GM10248 (cell line): ENCODE results near the gene KRTAP4-5.
"Not testable (repeated sequence)": the region's sequence is repeated elsewhere in the genome, so short reads cannot be mapped to it uniquely, and the experiment has no call there.

Experiments
- CTCF ChIA-PET: fragments of 300-600 bp; sonication (Branson Sonifier 250); formaldehyde crosslinking; extraction: SDS; loops from one replicate; lab custom pipeline; 2021; ENCODE audit warnings: antibody characterized with exemption; lab: Yijun Ruan, JAX
- POLR2A ChIA-PET: fragments of 350-650 bp; sonication (Branson Sonifier 250); formaldehyde crosslinking; extraction: SDS; loops from one replicate; lab custom pipeline; 2020; ENCODE audit warnings: antibody characterized with exemption; lab: Yijun Ruan, JAX
- DNase-seq: peaks from one replicate; pipeline ENCODE4 v3.0.0; 2012; ENCODE audit errors: extremely low spot score
- TF ChIP-seq, protein P1 (sequence below): IDR thresholded peaks from 2 replicates; pipeline ENCODE4 v1.5.1; 2012; ENCODE audit warnings: mild to moderate bottlenecking, low read depth; ENCODE audit errors: extremely low read depth, missing control alignments, control extremely low read depth

The KRTAP4-5 gene

DNA sequence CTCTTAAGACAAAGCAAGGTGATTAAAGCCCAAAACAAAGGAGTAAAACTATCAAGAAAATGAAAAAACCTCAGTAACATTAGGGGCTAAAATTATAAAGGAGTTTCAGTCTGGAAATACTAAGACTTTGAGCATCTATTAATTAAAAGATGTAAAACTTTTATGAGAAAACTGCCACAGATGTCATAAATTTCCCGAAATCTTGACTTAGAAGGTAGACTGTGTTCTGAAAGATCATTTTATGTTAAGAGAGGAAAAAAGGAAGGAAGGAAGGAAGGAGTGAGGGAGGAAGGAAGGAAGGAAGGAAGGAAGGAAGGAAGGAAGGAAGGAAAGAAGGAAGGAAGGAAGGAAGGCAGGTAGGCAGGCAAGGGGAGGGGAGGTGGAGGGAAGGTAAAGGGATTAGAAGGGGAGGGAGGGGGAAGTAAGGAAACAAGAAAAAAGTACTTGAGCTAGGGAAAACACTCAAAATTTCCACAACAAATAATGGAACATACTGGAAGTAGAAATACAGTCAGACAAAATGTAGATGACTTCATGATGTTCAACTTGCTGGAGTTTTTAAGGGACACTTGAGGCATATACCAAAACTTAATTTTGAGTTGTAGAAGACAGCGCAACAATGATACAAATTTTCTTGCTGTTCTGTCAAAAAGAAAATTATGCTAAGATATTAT lies 2.0 kb downstream of the KRTAP4-5 start:
- DNase-seq, result no peak
- TF ChIP-seq, protein P1, sequence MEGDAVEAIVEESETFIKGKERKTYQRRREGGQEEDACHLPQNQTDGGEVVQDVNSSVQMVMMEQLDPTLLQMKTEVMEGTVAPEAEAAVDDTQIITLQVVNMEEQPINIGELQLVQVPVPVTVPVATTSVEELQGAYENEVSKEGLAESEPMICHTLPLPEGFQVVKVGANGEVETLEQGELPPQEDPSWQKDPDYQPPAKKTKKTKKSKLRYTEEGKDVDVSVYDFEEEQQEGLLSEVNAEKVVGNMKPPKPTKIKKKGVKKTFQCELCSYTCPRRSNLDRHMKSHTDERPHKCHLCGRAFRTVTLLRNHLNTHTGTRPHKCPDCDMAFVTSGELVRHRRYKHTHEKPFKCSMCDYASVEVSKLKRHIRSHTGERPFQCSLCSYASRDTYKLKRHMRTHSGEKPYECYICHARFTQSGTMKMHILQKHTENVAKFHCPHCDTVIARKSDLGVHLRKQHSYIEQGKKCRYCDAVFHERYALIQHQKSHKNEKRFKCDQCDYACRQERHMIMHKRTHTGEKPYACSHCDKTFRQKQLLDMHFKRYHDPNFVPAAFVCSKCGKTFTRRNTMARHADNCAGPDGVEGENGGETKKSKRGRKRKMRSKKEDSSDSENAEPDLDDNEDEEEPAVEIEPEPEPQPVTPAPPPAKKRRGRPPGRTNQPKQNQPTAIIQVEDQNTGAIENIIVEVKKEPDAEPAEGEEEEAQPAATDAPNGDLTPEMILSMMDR, result no peak
- CTCF ChIA-PET, result no interaction called here
- POLR2A ChIA-PET, result no interaction called here

GRCh38 chr17:41145261-41145660 lies 4.4 kb downstream of the KRTAP4-5 start:
- ChIA-PET POLR2A (no interaction called here), CTCF (no interaction called here)
- TF ChIP-seq, protein P1, result no peak
- no peak for DNase-seq

DNA sequence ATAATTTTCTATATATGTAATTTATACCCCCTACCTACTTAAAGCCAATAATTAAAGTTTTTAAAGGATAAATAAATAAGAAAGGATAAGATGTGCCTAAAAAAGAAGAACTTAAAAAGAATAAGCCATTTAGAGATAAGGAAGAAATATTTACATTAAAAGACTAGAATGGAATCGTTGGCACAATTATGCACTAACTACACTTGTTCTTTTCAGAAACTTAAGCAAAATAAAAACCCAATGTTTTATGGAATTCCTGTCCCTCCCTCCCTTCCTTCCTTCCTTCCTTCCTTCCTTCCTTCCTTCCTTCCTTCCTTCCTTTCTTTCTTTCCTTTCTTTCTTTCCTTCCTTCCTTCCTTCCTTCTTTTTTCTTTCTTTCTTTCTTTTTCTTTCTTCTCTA lies 4.8 kb downstream of the KRTAP4-5 start:
- ChIA-PET POLR2A (no interaction called here), CTCF (no interaction called here)
- DNase-seq, result no peak
- TF ChIP-seq, protein P1, result no peak

DNA sequence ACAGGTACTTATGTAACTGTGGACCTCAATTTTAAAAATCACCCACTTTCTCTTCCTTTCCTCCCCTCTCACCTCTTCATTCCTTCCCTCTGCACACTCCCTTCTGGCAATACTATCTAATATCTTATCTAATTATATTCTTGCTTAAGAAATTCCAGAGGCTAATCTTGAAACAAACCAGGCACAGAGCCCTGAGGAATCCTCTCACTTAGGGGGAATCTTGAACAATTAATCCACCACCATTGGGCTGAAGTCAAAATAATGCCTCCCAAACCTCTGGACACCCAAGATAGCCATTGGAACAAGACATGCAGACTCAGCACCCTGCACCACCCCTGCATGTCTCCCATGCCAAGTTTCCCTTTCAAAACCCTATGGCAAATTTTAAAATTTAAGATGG lies 8.3 kb downstream of the KRTAP4-5 start:
- CTCF ChIA-PET, result interaction anchor here (1.0 kb wide), 2 partner anchors 12 to 13 kb away, joined by 3 to 4 read pairs; no protein-coding TSS in a partner anchor
- POLR2A ChIA-PET, result no interaction called here
- TF ChIP-seq, protein P1, result no peak
- DNase-seq, result no peak

DNA sequence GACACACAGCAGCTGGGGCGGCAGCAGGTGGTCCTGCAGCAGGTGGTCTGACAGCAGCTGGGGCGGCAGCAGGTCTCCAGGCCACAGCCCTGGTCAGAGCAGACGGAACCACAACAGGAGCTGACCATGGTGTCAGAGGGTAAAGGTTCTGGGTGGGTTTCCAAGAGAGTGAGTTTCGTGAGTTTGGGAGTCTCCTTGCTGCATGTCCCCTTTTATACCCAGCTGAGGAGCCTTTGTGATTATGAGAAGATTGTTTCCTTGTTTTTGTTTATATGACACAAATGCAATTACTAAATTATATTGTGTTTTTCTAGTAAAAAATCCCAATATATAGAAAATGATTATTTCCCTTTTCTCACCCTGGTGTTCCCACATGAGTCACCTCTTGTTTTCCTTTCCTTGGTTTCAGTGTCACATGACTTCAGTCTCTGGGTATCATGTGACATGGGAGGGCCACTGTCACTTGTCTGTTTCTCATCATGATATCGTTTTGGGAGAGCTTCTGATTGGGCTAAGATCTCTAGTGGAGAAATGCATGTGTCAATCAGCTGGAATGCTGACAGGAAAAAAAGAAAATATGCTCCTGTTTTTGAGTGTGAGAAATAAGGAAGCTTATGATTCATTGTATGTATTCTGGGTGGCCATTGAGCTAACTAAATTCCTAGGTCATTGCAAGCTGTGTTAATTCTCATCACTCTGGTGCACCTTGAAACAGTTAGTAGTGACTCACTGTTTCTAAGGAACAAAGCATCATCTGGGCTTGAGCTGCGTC lies 9.1 kb downstream of the KRTAP4-5 start, which contains the start of gene KRTAP4-6:
TSS of gene KRTAP4-6 (minus strand) at position 185 of the 772 bp plus-strand sequence. CDS start at position 128, 57 bp downstream.
- TF ChIP-seq, protein P1, result no peak
- DNase-seq, result no peak
- ChIA-PET CTCF (interaction anchor here (1.0 kb wide), 1 partner anchor 11 kb away, joined by 4 read pairs; no protein-coding TSS in a partner anchor), POLR2A (no interaction called here)

- POLR2A ChIA-PET, CTCF ChIA-PET, DNase-seq: not testable (repeated sequence)
These were observed 9.8 kb downstream of the KRTAP4-5 start for GRCh38 chr17:41139865-41140264.
